ENCODE results near the gene MMRN1. TPM values are rescaled to one million over a fixed set of nuclear protein-coding genes. Genes with fewer than 3 reads are reported as not detected.

Gene MMRN1, protein sequence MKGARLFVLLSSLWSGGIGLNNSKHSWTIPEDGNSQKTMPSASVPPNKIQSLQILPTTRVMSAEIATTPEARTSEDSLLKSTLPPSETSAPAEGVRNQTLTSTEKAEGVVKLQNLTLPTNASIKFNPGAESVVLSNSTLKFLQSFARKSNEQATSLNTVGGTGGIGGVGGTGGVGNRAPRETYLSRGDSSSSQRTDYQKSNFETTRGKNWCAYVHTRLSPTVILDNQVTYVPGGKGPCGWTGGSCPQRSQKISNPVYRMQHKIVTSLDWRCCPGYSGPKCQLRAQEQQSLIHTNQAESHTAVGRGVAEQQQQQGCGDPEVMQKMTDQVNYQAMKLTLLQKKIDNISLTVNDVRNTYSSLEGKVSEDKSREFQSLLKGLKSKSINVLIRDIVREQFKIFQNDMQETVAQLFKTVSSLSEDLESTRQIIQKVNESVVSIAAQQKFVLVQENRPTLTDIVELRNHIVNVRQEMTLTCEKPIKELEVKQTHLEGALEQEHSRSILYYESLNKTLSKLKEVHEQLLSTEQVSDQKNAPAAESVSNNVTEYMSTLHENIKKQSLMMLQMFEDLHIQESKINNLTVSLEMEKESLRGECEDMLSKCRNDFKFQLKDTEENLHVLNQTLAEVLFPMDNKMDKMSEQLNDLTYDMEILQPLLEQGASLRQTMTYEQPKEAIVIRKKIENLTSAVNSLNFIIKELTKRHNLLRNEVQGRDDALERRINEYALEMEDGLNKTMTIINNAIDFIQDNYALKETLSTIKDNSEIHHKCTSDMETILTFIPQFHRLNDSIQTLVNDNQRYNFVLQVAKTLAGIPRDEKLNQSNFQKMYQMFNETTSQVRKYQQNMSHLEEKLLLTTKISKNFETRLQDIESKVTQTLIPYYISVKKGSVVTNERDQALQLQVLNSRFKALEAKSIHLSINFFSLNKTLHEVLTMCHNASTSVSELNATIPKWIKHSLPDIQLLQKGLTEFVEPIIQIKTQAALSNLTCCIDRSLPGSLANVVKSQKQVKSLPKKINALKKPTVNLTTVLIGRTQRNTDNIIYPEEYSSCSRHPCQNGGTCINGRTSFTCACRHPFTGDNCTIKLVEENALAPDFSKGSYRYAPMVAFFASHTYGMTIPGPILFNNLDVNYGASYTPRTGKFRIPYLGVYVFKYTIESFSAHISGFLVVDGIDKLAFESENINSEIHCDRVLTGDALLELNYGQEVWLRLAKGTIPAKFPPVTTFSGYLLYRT
- not detected in 5 replicates for total RNA-seq (2022; extraction: Qiagen RNA extraction)

DNA sequence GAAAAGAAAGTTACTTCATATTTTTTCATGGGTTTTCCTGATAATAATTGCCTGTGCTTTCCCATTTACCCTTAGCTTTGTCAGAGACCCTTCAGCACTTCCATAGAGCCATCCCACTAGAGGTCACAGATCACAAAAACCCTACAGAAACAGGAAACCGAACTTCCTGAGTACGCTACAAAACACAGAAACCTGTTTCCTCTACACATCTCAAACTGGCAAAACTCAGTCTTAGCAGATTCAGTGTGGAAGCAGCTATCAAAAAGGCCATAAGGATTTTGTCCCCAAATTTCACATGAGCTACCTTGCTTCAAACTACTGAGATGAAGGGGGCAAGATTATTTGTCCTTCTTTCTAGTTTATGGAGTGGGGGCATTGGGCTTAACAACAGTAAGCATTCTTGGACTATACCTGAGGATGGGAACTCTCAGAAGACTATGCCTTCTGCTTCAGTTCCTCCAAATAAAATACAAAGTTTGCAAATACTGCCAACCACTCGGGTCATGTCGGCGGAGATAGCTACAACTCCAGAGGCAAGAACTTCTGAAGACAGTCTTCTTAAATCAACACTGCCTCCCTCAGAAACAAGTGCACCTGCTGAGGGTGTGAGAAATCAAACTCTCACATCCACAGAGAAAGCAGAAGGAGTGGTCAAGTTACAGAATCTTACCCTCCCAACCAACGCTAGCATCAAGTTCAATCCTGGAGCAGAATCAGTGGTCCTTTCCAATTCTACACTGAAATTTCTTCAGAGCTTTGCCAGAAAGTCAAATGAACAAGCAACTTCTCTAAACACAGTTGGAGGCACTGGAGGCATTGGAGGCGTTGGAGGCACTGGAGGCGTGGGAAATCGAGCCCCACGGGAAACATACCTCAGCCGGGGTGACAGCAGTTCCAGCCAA is at the start of gene MMRN1:
MMRN1 (plus strand) TSS at position 206 of the 902 bp plus-strand sequence; CDS start at position 324, 118 bp downstream.

Other genes with a start within 250 kb of the MMRN1 start
- gene SNCA, start 57.7 kb upstream of the MMRN1 start, total RNA-seq (2022; extraction: Qiagen RNA extraction), result 0.13 to 0.48 TPM (median 0.23 TPM) in 3 of 5 replicates, not detected in the others
- gene CCSER1, start 232.5 kb downstream of the MMRN1 start, total RNA-seq (2022; extraction: Qiagen RNA extraction), result not detected in 5 replicates